IMR-90 (cell line): ENCODE data around the gene OOSP3. TPM values are rescaled to one million over a fixed set of nuclear protein-coding genes. Genes with fewer than 3 reads are reported as not detected.

Source experiments
- ATAC-seq: fragments of 200-7000 bp; cut with Tn5 transposase; 2 replicates; pipeline ENCODE4 v1.9.1; 2020; ENCODE audit warnings: low read depth, mild to moderate bottlenecking, moderate library complexity
- BruUV-seq: library from RNA; stranded (reverse); fragments of 400-500 nt; replicated peaks from 2 replicates; lab custom pipeline; 2021; lab: Mats Ljungman, UMichigan
- CTCF ChIA-PET: fragments of 300-600 bp; formaldehyde crosslinking; extraction: SDS; loops from one replicate; lab custom pipeline; 2021; ENCODE audit warnings: antibody characterized with exemption; lab: Yijun Ruan, JAX
- POLR2A ChIA-PET: fragments of 300-600 bp; sonication (Branson Sonifier 250); formaldehyde crosslinking; loops from one replicate; lab custom pipeline; 2022; ENCODE audit warnings: antibody characterized with exemption; ENCODE audit not compliant: unreplicated experiment; lab: Charles Lee
- DNase-seq: peaks from one replicate; pipeline ENCODE4 v3.0.0; 2013
- H2AFZ ChIP-seq: replicated peaks from 2 replicates; pipeline ENCODE3; 2013; ENCODE audit warnings: low read length, mild to moderate bottlenecking; ENCODE audit not compliant: poor library complexity
- H2AK5ac ChIP-seq: 2 replicates; pipeline ENCODE4 v1.6.1; 2013; ENCODE audit warnings: low read depth, low read length, inconsistent platforms
- H2AK9ac ChIP-seq: replicated peaks from 2 replicates; pipeline ENCODE3; 2013; ENCODE audit warnings: mild to moderate bottlenecking, low read depth, low read length, moderate library complexity; ENCODE audit not compliant: poor library complexity
- H2BK120ac ChIP-seq: 2 replicates; pipeline ENCODE4 v1.6.1; 2013; ENCODE audit warnings: low read depth, low read length, inconsistent platforms
- H2BK15ac ChIP-seq: 3 replicates; pipeline ENCODE4 v1.6.1; 2013; ENCODE audit warnings: low read depth, low read length, inconsistent platforms
- H2BK20ac ChIP-seq: 2 replicates; pipeline ENCODE4 v1.6.1; 2013; ENCODE audit warnings: low read depth, mild to moderate bottlenecking, inconsistent platforms, low read length, moderate library complexity
- H2BK5ac ChIP-seq: 2 replicates; pipeline ENCODE4 v1.6.1; 2013; ENCODE audit warnings: mild to moderate bottlenecking, low read depth, low read length, inconsistent platforms; ENCODE audit not compliant: poor library complexity, severe bottlenecking
- H3K14ac ChIP-seq: replicated peaks from 2 replicates; pipeline ENCODE4 v1.6.1; 2013; ENCODE audit warnings: low read depth, low read length, inconsistent platforms
- H3K18ac ChIP-seq: 2 replicates; pipeline ENCODE4 v1.6.1; 2013; ENCODE audit warnings: low read depth, low read length, control low read depth
- H3K23ac ChIP-seq: 2 replicates; pipeline ENCODE4 v1.6.1; 2013; ENCODE audit warnings: low read depth, low read length, inconsistent platforms
- H3K27ac ChIP-seq: 2 replicates; pipeline ENCODE4 v1.5.1; 2013; ENCODE audit warnings: mild to moderate bottlenecking, control low read depth, low read length; ENCODE audit not compliant: insufficient read depth
- H3K27me3 ChIP-seq: 2 replicates; pipeline ENCODE4 v1.6.1; 2013; ENCODE audit warnings: low read length; ENCODE audit not compliant: control insufficient read depth, insufficient read depth
- H3K36me3 ChIP-seq: 2 replicates; pipeline ENCODE4 v1.6.1; 2013; ENCODE audit warnings: low read length, mixed read lengths; ENCODE audit not compliant: control insufficient read depth, insufficient read depth
- H3K4ac ChIP-seq: 2 replicates; pipeline ENCODE4 v1.6.1; 2013; ENCODE audit warnings: low read depth, low read length, inconsistent platforms
- H3K4me1 ChIP-seq: 2 replicates; pipeline ENCODE4 v1.6.1; 2013; ENCODE audit warnings: low read length, mixed read lengths; ENCODE audit not compliant: control insufficient read depth, insufficient read depth
- H3K4me2 ChIP-seq: 2 replicates; pipeline ENCODE4 v1.6.1; 2013; ENCODE audit warnings: low read depth, mild to moderate bottlenecking, control low read depth, low read length, moderate library complexity
- H3K4me3 ChIP-seq: 2 replicates; pipeline ENCODE4 v1.5.1; 2013; ENCODE audit warnings: low read depth, mild to moderate bottlenecking, control low read depth, low read length, moderate library complexity; ENCODE audit not compliant: insufficient read depth
- H3K56ac ChIP-seq: 2 replicates; pipeline ENCODE4 v1.6.1; 2013; ENCODE audit warnings: low read length, inconsistent platforms; ENCODE audit not compliant: insufficient read depth; ENCODE audit errors: extremely low read depth
- H3K79me1 ChIP-seq, 2 experiments: 2 replicates each; pipeline ENCODE4 v1.6.1; 2013; ENCODE audit warnings: low read length in 2 of 2, inconsistent platforms in 1 of 2, low read depth in 1 of 2
- H3K9ac ChIP-seq: 2 replicates; pipeline ENCODE4 v1.6.1; 2013; ENCODE audit warnings: low read depth, low read length, control low read depth
- H3K9me1 ChIP-seq: 2 replicates; pipeline ENCODE4 v1.6.1; 2013; ENCODE audit warnings: low read length, inconsistent platforms; ENCODE audit not compliant: insufficient read depth
- H3K9me3 ChIP-seq: 2 replicates; pipeline ENCODE4 v1.6.1; 2013; ENCODE audit warnings: low read length; ENCODE audit not compliant: control insufficient read depth, insufficient read depth
- H4K20me1 ChIP-seq: 2 replicates; pipeline ENCODE4 v1.6.1; 2013; ENCODE audit warnings: low read length, inconsistent platforms; ENCODE audit not compliant: insufficient read depth
- H4K5ac ChIP-seq: 2 replicates; pipeline ENCODE4 v1.6.1; 2013; ENCODE audit warnings: mild to moderate bottlenecking, low read depth, low read length, control low read depth
- H4K8ac ChIP-seq, 2 experiments: 2 replicates each; pipeline ENCODE4 v1.6.1; 2013; ENCODE audit warnings: low read depth in 2 of 2, low read length in 2 of 2, control low read depth in 1 of 2, inconsistent platforms in 1 of 2
- H4K91ac ChIP-seq: 2 replicates; pipeline ENCODE4 v1.6.1; 2013; ENCODE audit warnings: low read depth, low read length, inconsistent platforms; ENCODE audit not compliant: insufficient read depth
- BHLHE40 ChIP-seq: fragments of 150-350 bp; IDR thresholded peaks from 2 replicates; pipeline ENCODE4 v1.6.1; 2016; ENCODE audit warnings: mild to moderate bottlenecking, low read depth, low read length
- CEBPB ChIP-seq: IDR thresholded peaks from 2 replicates; pipeline ENCODE4 v1.6.1; 2012; ENCODE audit warnings: low read depth, low read length, improper control_type of control experiment
- CHD1 ChIP-seq: IDR thresholded peaks from 2 replicates; pipeline ENCODE4 v1.6.1; 2012; ENCODE audit warnings: low read depth, low read length, improper control_type of control experiment
- FOS ChIP-seq: fragments of 150-350 bp; IDR thresholded peaks from 2 replicates; pipeline ENCODE4 v1.6.1; 2016; ENCODE audit warnings: low read depth, low read length
- MAFK ChIP-seq: IDR thresholded peaks from 2 replicates; pipeline ENCODE4 v1.6.1; 2012; ENCODE audit warnings: low read depth, low read length, improper control_type of control experiment
- MAZ ChIP-seq: IDR thresholded peaks from 2 replicates; pipeline ENCODE4 v1.6.1; 2012; ENCODE audit warnings: low read depth, mild to moderate bottlenecking, low read length, improper control_type of control experiment, moderate library complexity, borderline replicate concordance
- MXI1 ChIP-seq: IDR thresholded peaks from 2 replicates; pipeline ENCODE4 v1.6.1; 2012; ENCODE audit warnings: low read depth, mild to moderate bottlenecking, low read length, moderate library complexity, borderline replicate concordance
- NFE2L2 ChIP-seq: fragments of 150-350 bp; IDR thresholded peaks from 2 replicates; pipeline ENCODE4 v1.6.1; 2016; ENCODE audit warnings: low read depth, mild to moderate bottlenecking, low read length
- POLR2A ChIP-seq: IDR thresholded peaks from 2 replicates; pipeline ENCODE4 v1.6.1; 2012; ENCODE audit warnings: mild to moderate bottlenecking, low read depth, low read length
- RAD21 ChIP-seq: IDR thresholded peaks from 2 replicates; pipeline ENCODE4 v1.6.1; 2012; ENCODE audit warnings: low read length, improper control_type of control experiment
- RCOR1 ChIP-seq: IDR thresholded peaks from 2 replicates; pipeline ENCODE4 v1.6.1; 2012; ENCODE audit warnings: mild to moderate bottlenecking, low read length, improper control_type of control experiment; ENCODE audit not compliant: insufficient replicate concordance
- RFX5 ChIP-seq: IDR thresholded peaks from 2 replicates; pipeline ENCODE4 v1.8.0; 2012; ENCODE audit warnings: low read depth, mild to moderate bottlenecking, low read length, moderate library complexity
- SMC3 ChIP-seq: fragments of 150-350 bp; IDR thresholded peaks from 2 replicates; pipeline ENCODE4 v1.6.1; 2016; ENCODE audit warnings: low read depth, mild to moderate bottlenecking, antibody characterized with exemption, low read length, moderate library complexity
- WGBS, 2 experiments: methylation state at CpG; one replicate each; pipeline versions ENCODE4 v1.1.5 to v1.1.7; 2013; ENCODE audit warnings: missing lambda C conversion rate in 2 of 2; ENCODE audit not compliant: insufficient read length in 1 of 2; ENCODE audit errors: extremely low coverage in 2 of 2; 5-methylcytosine and 5-hydroxymethylcytosine counted together
- dilution Hi-C: fragments of 300-500 bp; cut with HindIII; formaldehyde crosslinking; loops from one replicate; pipeline ENCODE4 v1.14.3; 2018; ENCODE audit warnings: low sequenced_read_pairs; ENCODE audit not compliant: unreplicated experiment
- in situ Hi-C: fragments of 300-500 bp; cut with MboI; formaldehyde crosslinking; loops from 3 replicates; pipeline ENCODE4 v1.14.3; 2019; ENCODE audit warnings: low sequenced_read_pairs, inconsistent platforms, mixed read lengths
- intact Hi-C: fragments of 100-400 bp; cut with micrococcal nuclease; formaldehyde crosslinking; loops from 2 replicates; pipeline ENCODE4 v1.10.0; 2022
- polyA plus RNA-seq, 3 experiments: library from polyadenylated mRNA; depleted of rRNA; stranded (reverse); fragments of >200 nt; gene quantifications; 2 replicates each; pipeline ENCODE4 v1.2.3, GENCODE V29; 2012; ENCODE audit warnings: low replicate concordance in 1 of 3
- total RNA-seq: library from RNA; depleted of rRNA; stranded (reverse); fragments of >200 nt; gene quantifications from 2 replicates; pipeline ENCODE4 v1.2.3, GENCODE V29; 2012
- TF ChIP-seq, protein P1 (sequence below): fragments of 150-350 bp; IDR thresholded peaks from 2 replicates; pipeline ENCODE4 v1.6.1; 2017; ENCODE audit warnings: mild to moderate bottlenecking, antibody characterized with exemption, low read length, low read depth
- TF ChIP-seq, protein P2 (sequence below): conservative IDR thresholded peaks from 2 replicates; pipeline ENCODE4 v1.5.1; 2012; ENCODE audit warnings: mild to moderate bottlenecking, low read depth, low read length, improper control_type of control experiment
- TF ChIP-seq, protein P3 (sequence below): fragments of 150-350 bp; IDR thresholded peaks from 2 replicates; pipeline ENCODE4 v1.6.1; 2016; ENCODE audit warnings: low read depth, mild to moderate bottlenecking, low read length, moderate library complexity, borderline replicate concordance

The OOSP3 gene
- total and polyA plus RNA-seq, 2 of the 4 experiments (the other 2 are of a cell fraction): not detected

DNA sequence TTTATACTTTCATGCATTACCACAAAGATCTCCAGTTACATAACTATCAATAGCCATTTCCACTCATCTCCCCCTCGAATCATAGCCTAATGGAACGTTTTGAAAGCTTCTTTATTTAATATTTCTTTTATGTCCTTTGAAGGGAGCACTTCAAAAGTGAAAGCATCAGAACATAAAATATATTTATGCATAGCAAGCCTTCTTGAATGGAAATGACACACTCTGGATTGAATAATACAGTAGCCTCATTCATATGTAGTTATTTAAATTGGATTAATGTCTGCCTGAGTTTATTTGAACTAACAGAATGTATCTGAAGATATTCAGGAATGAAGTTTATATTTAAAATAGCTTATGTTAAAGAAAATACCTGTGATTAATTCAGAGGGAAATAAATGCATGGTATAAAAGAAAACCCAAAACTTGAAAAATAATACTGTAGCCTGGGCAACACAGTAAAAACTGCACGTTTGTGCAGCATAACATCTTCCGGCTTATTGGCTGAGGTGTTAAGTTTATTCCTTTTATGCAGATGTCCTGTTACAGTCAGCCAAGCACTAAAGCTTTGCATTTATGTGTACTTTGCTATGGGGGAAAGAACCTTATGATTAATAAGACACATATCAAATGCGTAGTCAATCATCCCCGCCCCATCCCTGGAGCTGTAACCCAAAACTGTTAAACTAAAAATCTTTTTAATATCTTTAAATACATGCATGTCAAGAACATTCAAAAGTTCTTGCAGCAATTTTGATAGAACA lies 22.0 kb downstream of the OOSP3 start:
- H3K23ac ChIP-seq: no peak overlapping the region
- DNase-seq (no peak), ATAC-seq (no peak)
- no peak overlapping the region for H4K8ac ChIP-seq
- H3K79me1 ChIP-seq: no peaks in the 10 kb centered on the region
- H3K18ac ChIP-seq: no peak overlapping the region
- no peak overlapping the region for H3K27ac ChIP-seq
- in situ Hi-C loops (no loop called here), intact Hi-C loops (no loop called here), dilution Hi-C loops (no loop called here)
- H4K5ac ChIP-seq: no peak overlapping the region
- WGBS, 2 experiments: no CpG with 5 or more reads among the region's 6 CpGs
- TF ChIP-seq MXI1 (no peak), POLR2A (no peak), CHD1 (no peak), CEBPB (no peak), RCOR1 (no peak), FOS (no peak), MAFK (no peak), RAD21 (no peak), SMC3 (no peak), BHLHE40 (no peak), NFE2L2 (no peak), MAZ (no peak), RFX5 (no peak)
- TF ChIP-seq, protein P1, sequence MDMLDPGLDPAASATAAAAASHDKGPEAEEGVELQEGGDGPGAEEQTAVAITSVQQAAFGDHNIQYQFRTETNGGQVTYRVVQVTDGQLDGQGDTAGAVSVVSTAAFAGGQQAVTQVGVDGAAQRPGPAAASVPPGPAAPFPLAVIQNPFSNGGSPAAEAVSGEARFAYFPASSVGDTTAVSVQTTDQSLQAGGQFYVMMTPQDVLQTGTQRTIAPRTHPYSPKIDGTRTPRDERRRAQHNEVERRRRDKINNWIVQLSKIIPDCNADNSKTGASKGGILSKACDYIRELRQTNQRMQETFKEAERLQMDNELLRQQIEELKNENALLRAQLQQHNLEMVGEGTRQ: no peak
- TF ChIP-seq, protein P2, sequence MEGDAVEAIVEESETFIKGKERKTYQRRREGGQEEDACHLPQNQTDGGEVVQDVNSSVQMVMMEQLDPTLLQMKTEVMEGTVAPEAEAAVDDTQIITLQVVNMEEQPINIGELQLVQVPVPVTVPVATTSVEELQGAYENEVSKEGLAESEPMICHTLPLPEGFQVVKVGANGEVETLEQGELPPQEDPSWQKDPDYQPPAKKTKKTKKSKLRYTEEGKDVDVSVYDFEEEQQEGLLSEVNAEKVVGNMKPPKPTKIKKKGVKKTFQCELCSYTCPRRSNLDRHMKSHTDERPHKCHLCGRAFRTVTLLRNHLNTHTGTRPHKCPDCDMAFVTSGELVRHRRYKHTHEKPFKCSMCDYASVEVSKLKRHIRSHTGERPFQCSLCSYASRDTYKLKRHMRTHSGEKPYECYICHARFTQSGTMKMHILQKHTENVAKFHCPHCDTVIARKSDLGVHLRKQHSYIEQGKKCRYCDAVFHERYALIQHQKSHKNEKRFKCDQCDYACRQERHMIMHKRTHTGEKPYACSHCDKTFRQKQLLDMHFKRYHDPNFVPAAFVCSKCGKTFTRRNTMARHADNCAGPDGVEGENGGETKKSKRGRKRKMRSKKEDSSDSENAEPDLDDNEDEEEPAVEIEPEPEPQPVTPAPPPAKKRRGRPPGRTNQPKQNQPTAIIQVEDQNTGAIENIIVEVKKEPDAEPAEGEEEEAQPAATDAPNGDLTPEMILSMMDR: no peak
- TF ChIP-seq, protein P3, sequence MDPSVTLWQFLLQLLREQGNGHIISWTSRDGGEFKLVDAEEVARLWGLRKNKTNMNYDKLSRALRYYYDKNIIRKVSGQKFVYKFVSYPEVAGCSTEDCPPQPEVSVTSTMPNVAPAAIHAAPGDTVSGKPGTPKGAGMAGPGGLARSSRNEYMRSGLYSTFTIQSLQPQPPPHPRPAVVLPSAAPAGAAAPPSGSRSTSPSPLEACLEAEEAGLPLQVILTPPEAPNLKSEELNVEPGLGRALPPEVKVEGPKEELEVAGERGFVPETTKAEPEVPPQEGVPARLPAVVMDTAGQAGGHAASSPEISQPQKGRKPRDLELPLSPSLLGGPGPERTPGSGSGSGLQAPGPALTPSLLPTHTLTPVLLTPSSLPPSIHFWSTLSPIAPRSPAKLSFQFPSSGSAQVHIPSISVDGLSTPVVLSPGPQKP: no peak
- no peak overlapping the region for H3K4ac ChIP-seq
- H2BK20ac ChIP-seq: no peak overlapping the region
- ChIA-PET CTCF (no interaction called here), POLR2A (interaction anchor here (0.7 kb wide), 1 partner anchor 33 kb away, joined by 4 read pairs; no protein-coding TSS in a partner anchor)
- H3K14ac ChIP-seq: no peak overlapping the region
- H3K9me3 ChIP-seq: no peaks in the 10 kb centered on the region; the same call in 1 of the 2 replicates
- H3K4me2 ChIP-seq: no peak overlapping the region
- H3K27me3 ChIP-seq: no peaks in the 10 kb centered on the region
- H2BK15ac ChIP-seq: no peak overlapping the region
- no TSS peak for BruUV-seq
- no peak overlapping the region for H2BK5ac ChIP-seq
- no peaks in the 10 kb centered on the region for H3K9me1 ChIP-seq
- H2AK5ac ChIP-seq: no peak overlapping the region
- no peak overlapping the region for H3K9ac ChIP-seq
- H3K56ac ChIP-seq: no peak overlapping the region
- H3K36me3 ChIP-seq: no peaks in the 10 kb centered on the region
- no peaks in the 10 kb centered on the region for H4K20me1 ChIP-seq
- no peak overlapping the region for H2AFZ ChIP-seq
- no peak overlapping the region for H4K91ac ChIP-seq
- H3K4me3 ChIP-seq: no peak overlapping the region
- H2BK120ac ChIP-seq: no peak overlapping the region
- no peaks in the 10 kb centered on the region for H3K4me1 ChIP-seq
- no peak overlapping the region for H2AK9ac ChIP-seq
